Activated CD8-positive, alpha-beta memory T cell treated with anti-CD3 and anti-CD28 coated beads, Interleukin-2, amount 10 ng/mL, durations not matched to agents 7 days and 5 days (primary cell): ENCODE measurements around the gene GABRG3. TPM values are rescaled to one million over a fixed set of nuclear protein-coding genes. Genes with fewer than 3 reads are reported as not detected.

Experiments
- ATAC-seq: fragments of 150-1000 bp; cut with Tn5 transposase; one replicate; pipeline ENCODE4 v1.10.0; 2021; ENCODE audit warnings: moderate library complexity
- CTCF ChIA-PET: fragments of 350-600 bp; sonication (Branson Sonifier 250); formaldehyde crosslinking; loops from one replicate; lab custom pipeline; 2021; ENCODE audit warnings: antibody characterized with exemption; lab: Charles Lee
- DNase-seq: peaks from one replicate; pipeline ENCODE4 v3.0.0-alpha.2; 2020
- H3K27ac Mint-ChIP-seq: one replicate; pipeline ENCODE4 v1.8.0; 2021; ENCODE audit warnings: mild to moderate bottlenecking, mixed read lengths
- H3K27me3 Mint-ChIP-seq: one replicate; pipeline ENCODE4 v1.8.0; 2021; ENCODE audit warnings: mixed read lengths
- H3K36me3 Mint-ChIP-seq: one replicate; pipeline ENCODE4 v1.8.0; 2021; ENCODE audit warnings: mild to moderate bottlenecking, mixed read lengths
- H3K4me1 Mint-ChIP-seq: one replicate; pipeline ENCODE4 v1.8.0; 2021; ENCODE audit warnings: mixed read lengths
- H3K4me3 Mint-ChIP-seq: one replicate; pipeline ENCODE4 v1.8.0; 2021; ENCODE audit warnings: mild to moderate bottlenecking, moderate library complexity, mixed read lengths
- H3K9me3 Mint-ChIP-seq: one replicate; pipeline ENCODE4 v1.8.0; 2022; ENCODE audit warnings: low read depth, mixed read lengths
- total RNA-seq, 2 experiments: library from RNA; stranded (reverse); gene quantifications; one replicate each; pipeline ENCODE4 v1.2.3, GENCODE V29; 2021

Gene GABRG3
- total RNA-seq, 2 experiments from 2014 or later: not detected

DNA sequence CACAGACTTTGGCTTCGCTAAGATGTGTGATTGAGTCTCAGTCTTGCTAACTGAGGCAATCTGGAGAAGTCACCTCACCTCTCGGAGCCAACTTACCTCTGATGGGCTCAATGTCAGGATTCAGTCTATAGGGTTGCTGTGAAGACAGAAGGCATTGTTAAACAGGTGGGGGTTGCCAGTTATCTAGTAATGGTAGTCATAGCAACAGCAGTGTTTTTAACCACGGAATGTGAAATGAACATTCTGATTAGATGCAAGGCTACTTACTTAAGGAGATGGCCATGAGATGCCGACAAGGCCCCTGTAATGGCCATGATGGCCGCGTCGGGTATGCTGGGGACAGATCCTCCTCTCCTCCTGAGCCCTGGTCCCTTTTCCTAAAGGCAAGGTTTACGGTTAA is 243.1 kb downstream of the GABRG3 start:
- Mint-ChIP-seq H3K27me3 (no peaks in the 10 kb centered on the region), H3K9me3 (peaks cover 22% of the 10 kb centered on the region), H3K4me3 (no peak overlapping the region), H3K36me3 (no peaks in the 10 kb centered on the region), H3K27ac (no peak overlapping the region), H3K4me1 (no peaks in the 10 kb centered on the region)
- ATAC-seq (no peak), DNase-seq (no peak)
- CTCF ChIA-PET: no interaction called here

DNA sequence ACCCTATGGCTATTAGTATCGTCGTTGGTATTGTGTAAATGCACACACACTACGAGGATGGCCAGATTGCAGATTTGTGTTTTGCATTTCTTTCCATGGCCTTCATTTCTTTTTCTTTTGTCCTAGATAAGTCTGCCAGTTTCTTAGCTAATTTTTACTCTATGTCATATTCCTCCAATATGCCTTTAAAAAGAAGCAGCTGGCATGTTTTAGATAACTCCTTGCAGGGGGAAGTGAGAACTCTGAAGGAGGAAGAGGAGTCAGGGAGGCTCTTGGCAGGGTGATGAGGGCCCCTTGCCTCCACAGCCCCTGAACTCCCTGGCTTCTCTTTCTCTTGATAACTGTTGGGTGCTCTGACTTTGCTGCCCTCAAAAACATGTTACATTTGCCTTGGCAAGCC is 244.0 kb downstream of the GABRG3 start:
- no peak for ATAC-seq
- H3K9me3 Mint-ChIP-seq: peaks cover 20% of the 10 kb centered on the region
- no peak overlapping the region for H3K4me3 Mint-ChIP-seq
- H3K4me1 Mint-ChIP-seq: no peaks in the 10 kb centered on the region
- no peaks in the 10 kb centered on the region for H3K36me3 Mint-ChIP-seq
- no peak overlapping the region for H3K27ac Mint-ChIP-seq
- no peaks in the 10 kb centered on the region for H3K27me3 Mint-ChIP-seq
- CTCF ChIA-PET: no interaction called here
- DNase-seq: no peak

DNA sequence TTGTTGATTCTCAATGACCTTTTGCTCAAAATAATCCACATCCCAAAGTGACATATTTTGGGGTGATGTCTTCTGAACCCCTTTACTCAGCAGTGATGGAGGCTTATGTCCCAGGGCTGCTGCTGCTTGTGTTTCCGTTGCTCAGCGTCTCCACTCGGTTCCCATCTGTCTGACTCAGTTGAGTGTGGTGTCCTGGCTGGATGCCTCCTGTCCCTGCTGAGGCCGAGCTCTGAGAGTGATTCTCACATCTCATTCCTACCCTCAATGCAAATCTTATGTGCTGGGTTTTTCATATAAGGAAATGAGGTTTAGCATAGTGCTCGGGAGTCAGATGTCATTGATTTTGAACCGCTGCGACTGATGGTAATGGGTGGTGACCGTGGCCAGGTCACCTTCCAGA is 247.4 kb downstream of the GABRG3 start:
- no peak for ATAC-seq
- CTCF ChIA-PET: no interaction called here
- peaks cover 14% of the 10 kb centered on the region for H3K9me3 Mint-ChIP-seq
- H3K36me3 Mint-ChIP-seq: no peaks in the 10 kb centered on the region
- no peak for DNase-seq
- H3K4me3 Mint-ChIP-seq: no peak overlapping the region
- no peaks in the 10 kb centered on the region for H3K27me3 Mint-ChIP-seq
- H3K4me1 Mint-ChIP-seq: no peaks in the 10 kb centered on the region
- H3K27ac Mint-ChIP-seq: no peak overlapping the region

DNA sequence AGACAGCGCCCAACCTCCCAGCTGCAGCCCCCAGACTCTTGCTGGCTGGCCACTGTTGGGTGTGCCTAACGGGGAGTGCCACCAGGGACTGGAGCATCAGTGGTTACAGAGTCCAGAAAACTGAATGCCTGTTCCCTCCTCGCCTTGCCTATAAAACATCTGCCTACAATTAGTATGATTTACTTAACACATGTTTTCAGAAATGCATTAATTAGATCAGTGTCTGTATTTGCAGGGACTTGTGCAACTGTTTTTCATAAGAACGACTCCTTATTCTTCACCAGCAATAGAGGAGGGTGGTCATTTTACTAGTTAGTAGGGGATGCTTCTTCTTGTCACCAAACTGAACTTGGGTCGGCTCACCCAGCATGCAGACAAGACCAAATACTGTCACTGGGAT is 248.7 kb downstream of the GABRG3 start:
- no peaks in the 10 kb centered on the region for H3K27me3 Mint-ChIP-seq

DNA sequence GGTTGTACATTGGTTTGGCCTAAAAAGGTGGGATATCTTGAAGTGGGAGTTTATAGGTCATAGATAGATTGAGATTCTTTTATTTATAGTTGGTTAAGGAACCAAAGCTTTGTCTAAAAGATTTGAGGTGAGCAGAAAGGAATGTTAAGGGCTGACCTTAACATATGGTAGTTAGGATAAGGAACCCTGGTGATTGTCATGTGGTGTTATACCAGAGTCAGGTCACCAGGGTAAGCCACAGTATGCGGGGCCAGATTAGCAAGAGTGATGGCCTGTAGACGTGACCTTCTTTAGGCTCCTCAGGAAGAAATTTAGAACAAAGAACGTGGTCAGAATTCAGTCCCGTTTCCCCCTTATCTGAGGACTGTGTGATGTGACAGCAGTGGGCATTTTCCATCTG is 249.2 kb downstream of the GABRG3 start:
- DNase-seq: no peak
- Mint-ChIP-seq H3K36me3 (no peaks in the 10 kb centered on the region), H3K4me3 (no peak overlapping the region), H3K27ac (no peak overlapping the region), H3K27me3 (no peaks in the 10 kb centered on the region), H3K4me1 (no peaks in the 10 kb centered on the region), H3K9me3 (peaks cover 15% of the 10 kb centered on the region)
- no peak for ATAC-seq
- CTCF ChIA-PET: no interaction called here

More for the DNA sequence above, 248.7 kb downstream of the GABRG3 start:
- DNase-seq (no peak), ATAC-seq (no peak)
- CTCF ChIA-PET: no interaction called here
- H3K4me3 Mint-ChIP-seq: no peak overlapping the region
- H3K9me3 Mint-ChIP-seq: peaks cover 15% of the 10 kb centered on the region
- no peaks in the 10 kb centered on the region for H3K36me3 Mint-ChIP-seq
- H3K4me1 Mint-ChIP-seq: no peaks in the 10 kb centered on the region
- H3K27ac Mint-ChIP-seq: no peak overlapping the region

DNA sequence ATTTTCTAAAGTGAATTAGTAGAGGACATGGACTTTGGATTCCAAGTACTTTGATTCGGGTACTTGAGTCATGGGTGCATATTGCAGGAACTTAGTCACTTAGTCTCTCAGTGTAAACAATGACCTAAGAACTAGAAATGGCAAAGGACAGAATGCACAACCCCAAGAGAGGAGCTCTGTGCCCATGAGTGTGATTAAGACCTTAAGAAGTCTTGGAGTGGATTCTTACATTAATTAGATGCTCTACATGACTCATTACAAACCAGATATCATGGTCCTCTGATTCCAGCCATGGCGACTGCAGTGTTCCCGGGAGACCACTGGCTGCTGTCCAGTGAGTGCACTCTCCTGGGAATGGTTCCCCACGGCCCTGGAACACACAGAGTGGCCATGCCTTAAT is 251.5 kb downstream of the GABRG3 start:
- DNase-seq: no peak
- Mint-ChIP-seq H3K27ac (no peak overlapping the region), H3K27me3 (no peaks in the 10 kb centered on the region), H3K9me3 (peaks cover 16% of the 10 kb centered on the region), H3K36me3 (no peaks in the 10 kb centered on the region), H3K4me1 (no peaks in the 10 kb centered on the region), H3K4me3 (no peak overlapping the region)
- CTCF ChIA-PET: no interaction called here
- no peak for ATAC-seq

DNA sequence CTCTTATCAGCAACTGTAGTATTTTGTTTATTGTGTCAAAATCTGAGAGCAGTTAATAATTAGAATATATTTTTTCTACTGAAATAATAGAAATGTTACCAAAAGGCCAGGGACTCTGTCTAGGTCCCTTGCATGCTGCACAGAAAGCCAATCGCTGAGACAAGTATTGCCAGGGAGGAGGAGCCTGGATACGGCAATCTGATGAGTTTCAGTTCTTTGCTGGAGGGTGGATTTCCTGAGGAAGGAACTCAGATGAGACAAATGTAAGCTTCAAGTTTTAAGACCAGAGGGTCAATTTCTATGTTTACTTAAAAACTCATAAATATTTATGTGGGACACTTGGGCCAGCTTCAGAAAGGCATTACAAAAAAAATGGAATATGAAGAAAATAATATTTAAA is 252.2 kb downstream of the GABRG3 start:
- Mint-ChIP-seq H3K27me3 (no peaks in the 10 kb centered on the region), H3K4me3 (no peak overlapping the region), H3K4me1 (no peaks in the 10 kb centered on the region), H3K9me3 (peaks cover 16% of the 10 kb centered on the region), H3K27ac (no peak overlapping the region), H3K36me3 (no peaks in the 10 kb centered on the region)
- CTCF ChIA-PET: no interaction called here
- no peak for ATAC-seq
- no peak for DNase-seq

DNA sequence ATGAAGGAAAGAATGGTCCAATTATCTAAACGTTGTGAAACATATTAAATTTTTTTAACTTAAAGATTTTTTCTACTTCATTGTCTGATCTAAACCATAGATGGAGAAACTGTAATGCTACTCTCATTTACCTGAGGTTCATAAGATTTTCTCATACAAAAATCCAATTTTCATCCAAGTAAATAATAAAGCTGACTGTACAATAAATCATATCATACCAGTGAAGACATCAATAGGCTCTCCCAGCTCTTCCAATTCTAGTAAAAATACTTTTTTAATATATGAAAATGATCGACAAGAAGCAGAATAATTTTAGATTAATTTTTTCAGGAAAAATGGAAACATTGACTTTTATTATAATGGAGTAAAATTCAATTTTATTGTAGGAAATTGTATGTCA is 260.8 kb downstream of the GABRG3 start:
- Mint-ChIP-seq H3K9me3 (peaks cover 16% of the 10 kb centered on the region), H3K4me1 (no peaks in the 10 kb centered on the region), H3K36me3 (no peaks in the 10 kb centered on the region), H3K27me3 (no peaks in the 10 kb centered on the region), H3K4me3 (no peak overlapping the region), H3K27ac (no peak overlapping the region)
- no peak for DNase-seq
- CTCF ChIA-PET: no interaction called here
- no peak for ATAC-seq

DNA sequence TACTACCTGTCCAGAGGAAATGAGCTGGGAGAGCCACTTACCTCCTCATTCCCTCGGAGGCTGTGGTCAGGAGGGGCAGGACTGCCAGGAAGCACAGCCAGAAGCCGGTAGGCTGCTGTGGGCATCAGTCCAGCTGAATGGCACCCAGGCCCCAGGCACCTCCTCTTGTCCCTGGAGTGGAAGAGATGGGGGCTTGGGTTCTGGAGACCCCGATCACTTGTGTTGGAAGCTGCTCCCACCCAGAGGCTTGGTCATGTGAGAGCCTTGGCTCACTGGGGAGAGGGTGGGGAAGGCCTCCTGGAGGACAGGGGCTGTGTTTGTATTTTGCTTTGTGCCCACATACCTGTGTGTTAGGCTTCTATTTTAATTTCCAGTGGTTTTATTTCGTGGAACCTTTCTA is 261.9 kb downstream of the GABRG3 start:
- CTCF ChIA-PET: no interaction called here
- no peaks in the 10 kb centered on the region for H3K27me3 Mint-ChIP-seq
- DNase-seq: no peak
- H3K4me1 Mint-ChIP-seq: no peaks in the 10 kb centered on the region
- no peak for ATAC-seq
- no peak overlapping the region for H3K27ac Mint-ChIP-seq
- H3K36me3 Mint-ChIP-seq: no peaks in the 10 kb centered on the region
- H3K4me3 Mint-ChIP-seq: no peak overlapping the region
- peaks cover 19% of the 10 kb centered on the region for H3K9me3 Mint-ChIP-seq

DNA sequence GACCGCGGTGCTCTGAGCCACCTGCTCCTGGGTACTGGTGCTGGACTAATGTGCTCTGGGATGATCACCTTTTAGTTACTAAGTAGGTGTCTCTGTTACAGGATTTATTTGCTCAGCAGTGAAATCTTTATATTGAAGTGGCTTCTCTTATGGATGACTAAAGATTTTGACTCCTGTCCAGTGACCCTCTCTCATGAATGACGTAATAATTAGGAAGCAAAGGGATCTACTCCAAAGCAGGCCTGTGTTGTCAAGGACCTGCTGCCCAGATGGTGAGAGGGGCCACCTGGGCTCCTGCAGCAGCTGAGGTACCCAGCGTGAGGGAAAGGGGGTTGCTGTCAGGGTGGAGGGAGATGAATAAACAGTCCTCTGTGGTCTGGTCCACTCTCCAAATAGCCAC is 263.6 kb downstream of the GABRG3 start:
- DNase-seq (no peak), ATAC-seq (no peak)
- Mint-ChIP-seq H3K9me3 (peaks cover 17% of the 10 kb centered on the region), H3K36me3 (no peaks in the 10 kb centered on the region), H3K4me1 (no peaks in the 10 kb centered on the region), H3K4me3 (no peak overlapping the region), H3K27ac (no peak overlapping the region), H3K27me3 (no peaks in the 10 kb centered on the region)
- CTCF ChIA-PET: no interaction called here

DNA sequence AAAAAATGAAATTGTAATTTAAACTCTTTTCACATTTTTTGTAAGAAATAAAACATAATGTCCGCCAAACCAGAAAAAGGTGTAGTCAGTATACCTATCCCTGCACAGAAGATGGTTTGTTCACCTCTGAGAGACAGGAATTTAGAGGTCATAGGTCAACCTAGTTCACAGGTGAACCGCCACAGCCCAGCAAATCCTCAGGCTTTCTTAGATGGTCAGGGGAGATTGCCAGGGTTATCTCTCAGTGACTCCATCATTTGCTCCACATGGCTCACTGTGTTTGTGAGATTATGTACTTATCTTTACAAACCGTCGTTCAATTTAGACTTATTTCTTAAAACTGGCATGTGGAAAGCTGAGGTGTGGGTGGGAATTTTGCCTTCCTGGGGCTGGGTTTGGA is 264.2 kb downstream of the GABRG3 start:
- CTCF ChIA-PET: no interaction called here
- Mint-ChIP-seq H3K27ac (no peak overlapping the region), H3K27me3 (no peaks in the 10 kb centered on the region), H3K36me3 (no peaks in the 10 kb centered on the region), H3K4me3 (no peak overlapping the region), H3K9me3 (peaks cover 15% of the 10 kb centered on the region), H3K4me1 (no peaks in the 10 kb centered on the region)
- no peak for DNase-seq
- ATAC-seq: no peak

DNA sequence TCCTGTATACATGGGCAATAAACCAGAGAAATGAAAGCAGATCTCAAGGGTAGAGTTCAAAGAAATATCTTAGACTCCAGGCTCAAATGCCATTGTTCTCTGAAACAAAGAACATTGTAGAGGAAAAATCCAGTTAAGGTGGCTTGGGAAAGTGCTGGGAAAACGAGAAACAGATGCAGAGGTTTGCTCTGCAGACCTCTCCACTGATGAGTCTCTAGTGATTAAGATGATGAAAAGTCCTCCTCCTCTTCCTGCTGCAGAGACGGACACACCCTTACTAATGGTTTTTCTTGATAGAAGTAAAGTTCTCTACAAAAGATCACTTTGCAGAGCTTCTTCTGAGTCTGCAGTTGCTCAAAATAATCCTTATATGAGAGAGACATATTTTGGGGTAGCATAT is 264.7 kb downstream of the GABRG3 start:
- CTCF ChIA-PET: no interaction called here
- no peak for DNase-seq
- H3K4me1 Mint-ChIP-seq: no peaks in the 10 kb centered on the region
- no peak overlapping the region for H3K27ac Mint-ChIP-seq
- no peak for ATAC-seq
- no peak overlapping the region for H3K4me3 Mint-ChIP-seq
- H3K27me3 Mint-ChIP-seq: no peaks in the 10 kb centered on the region
- H3K9me3 Mint-ChIP-seq: peaks cover 15% of the 10 kb centered on the region
- H3K36me3 Mint-ChIP-seq: no peaks in the 10 kb centered on the region

DNA sequence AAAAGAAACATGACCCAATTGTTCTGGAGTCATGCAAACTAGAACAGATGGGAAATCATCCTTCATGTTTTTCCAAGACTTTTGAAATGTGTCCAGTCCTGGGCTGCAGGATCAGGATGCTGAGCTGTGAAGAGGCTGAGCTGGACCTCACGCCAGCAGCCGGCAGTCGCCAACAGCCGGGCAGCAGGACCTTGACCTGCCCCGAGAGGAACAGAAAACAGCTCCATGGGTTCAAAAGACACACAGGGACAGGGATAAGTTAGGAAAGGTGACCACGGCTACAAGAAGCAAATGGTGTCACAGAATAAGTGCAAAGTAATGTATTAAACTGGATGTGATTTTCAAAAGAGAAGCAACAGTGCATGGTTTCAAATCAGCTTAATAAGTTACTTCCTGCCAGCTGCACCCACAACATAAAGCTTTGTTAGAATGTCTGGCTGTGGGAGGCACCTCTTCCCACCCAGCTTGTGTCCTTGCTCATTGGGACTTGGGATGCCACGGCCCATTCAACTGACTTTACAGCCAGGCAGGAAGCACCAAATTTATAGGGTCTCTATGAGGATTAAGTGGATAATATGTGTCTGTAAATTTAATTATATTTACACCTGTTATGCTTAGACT is 266.4 kb downstream of the GABRG3 start:
- H3K27me3 Mint-ChIP-seq: no peaks in the 10 kb centered on the region
- DNase-seq: no peak
- no peak overlapping the region for H3K27ac Mint-ChIP-seq
- ATAC-seq: no peak
- H3K36me3 Mint-ChIP-seq: no peaks in the 10 kb centered on the region
- peaks cover 16% of the 10 kb centered on the region for H3K9me3 Mint-ChIP-seq
- H3K4me1 Mint-ChIP-seq: no peaks in the 10 kb centered on the region
- H3K4me3 Mint-ChIP-seq: no peak overlapping the region
- CTCF ChIA-PET: no interaction called here

DNA sequence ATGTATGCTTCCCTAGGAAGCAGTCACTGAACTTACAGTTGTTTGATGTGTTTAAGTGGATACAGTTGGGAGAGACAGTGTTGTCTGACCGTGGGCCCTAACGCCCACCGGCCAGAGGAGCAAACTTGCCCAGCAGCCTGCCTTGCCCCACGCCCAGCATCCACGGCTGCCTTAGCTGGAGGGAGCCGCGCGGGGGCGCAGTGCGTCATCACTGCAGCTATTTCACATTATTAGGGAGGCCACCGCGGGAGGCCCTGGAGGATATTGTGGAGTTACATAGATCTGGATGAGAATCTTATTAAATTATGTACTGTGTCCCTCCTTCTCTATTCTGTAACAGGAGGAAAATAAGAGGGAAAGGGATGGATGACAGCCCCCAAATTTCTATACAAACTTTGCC is 267.2 kb downstream of the GABRG3 start:
- Mint-ChIP-seq H3K27me3 (no peaks in the 10 kb centered on the region), H3K36me3 (no peaks in the 10 kb centered on the region), H3K9me3 (peaks cover 16% of the 10 kb centered on the region), H3K4me1 (no peaks in the 10 kb centered on the region), H3K27ac (no peak overlapping the region), H3K4me3 (no peak overlapping the region)
- DNase-seq: no peak
- CTCF ChIA-PET: no interaction called here
- no peak for ATAC-seq
